Heart left ventricle (tissue), 16 donors: Measurements from ENCODE around the gene B4GALT5. TPM values are rescaled to one million over a fixed set of nuclear protein-coding genes. Genes with fewer than 3 reads are reported as not detected.
A peak's percentile ranks its signal among the peaks of the same experiment; 100 is the strongest.

ENCODE experiments used
- ATAC-seq, 4 donors: fragments of 200-7000 bp; cut with Tn5 transposase; one replicate each; pipeline ENCODE4 v1.9.1; 2020 to 2022; ENCODE audit warnings: moderate library complexity in 4 of 4, mild to moderate bottlenecking in 3 of 4, moderate number of reproducible peaks in 1 of 4
- DNase-seq, 5 donors: peaks; one replicate each; pipeline ENCODE4 v3.0.0-alpha.2; 2020
- H3K27ac ChIP-seq, 12 donors: fragments of 200-600 bp; sonication (generic) in 4 of 12; one replicate each; pipeline versions ENCODE4 v1.5.0 to v1.8.0; 2016 to 2022; ENCODE audit warnings: mild to moderate bottlenecking in 2 of 12
- H3K27me3 ChIP-seq, 9 donors: fragments of 200-600 bp; sonication (generic) in 2 of 9; one replicate each; pipeline versions ENCODE4 v1.5.1 to v1.8.0; 2016 to 2022; ENCODE audit warnings: mild to moderate bottlenecking in 3 of 9
- H3K36me3 ChIP-seq, 9 donors: fragments of 200-600 bp; sonication (generic) in 2 of 9; one replicate each; pipeline versions ENCODE4 v1.5.0 to v1.8.0; 2018 to 2022; ENCODE audit warnings: mild to moderate bottlenecking in 2 of 9
- H3K4me1 ChIP-seq, 12 donors: fragments of 200-600 bp; sonication (generic) in 4 of 12; one replicate each; pipeline versions ENCODE4 v1.5.0 to v1.8.0; 2016 to 2022; ENCODE audit warnings: mild to moderate bottlenecking in 3 of 12
- H3K4me3 ChIP-seq, 12 donors: fragments of 200-600 bp; sonication (generic) in 4 of 12; one replicate each; pipeline versions ENCODE4 v1.5.0 to v1.8.0; 2017 to 2022; ENCODE audit warnings: mild to moderate bottlenecking in 9 of 12, moderate library complexity in 4 of 12
- H3K9me3 ChIP-seq, 12 donors: fragments of 200-600 bp; sonication (generic) in 4 of 12; one replicate each; pipeline versions ENCODE4 v1.5.0 to v1.8.0; 2016 to 2022; ENCODE audit warnings: mild to moderate bottlenecking in 1 of 12
- CTCF ChIP-seq, 12 donors: fragments of 200-600 bp; sonication (generic) in 4 of 12; IDR thresholded peaks; one replicate each; pipeline versions ENCODE4 v1.5.0 to v1.8.0; 2018 to 2022; ENCODE audit warnings: antibody characterized with exemption in 12 of 12, mild to moderate bottlenecking in 5 of 12
- POLR2A ChIP-seq, 2 donors: fragments of 450-650 bp; IDR thresholded peaks; one replicate each; pipeline ENCODE4 v1.6.1; 2017; ENCODE audit warnings: antibody characterized with exemption in 2 of 2, mild to moderate bottlenecking in 2 of 2, moderate library complexity in 2 of 2
- WGBS, 4 donors: extraction: QIAGEN DNeasy Blood & Tissue Kit in 2 of 4; methylation state at CpG; one replicate each; pipeline versions ENCODE4 v1.1.5 to v1.1.7; 2013 to 2018; 5-methylcytosine and 5-hydroxymethylcytosine counted together
- intact Hi-C, 10 donors: fragments of 100-400 bp; cut with DNase I; formaldehyde crosslinking; loops; one replicate each; pipeline versions ENCODE4 v1.11.1 to v1.14.2; 2022
- polyA plus RNA-seq, 2 donors: library from polyadenylated mRNA; stranded (reverse); fragments of 200-250 nt; gene quantifications; one replicate each; pipeline ENCODE4 v1.2.3, GENCODE V29; 2013
- total RNA-seq, 9 donors: library from RNA; depleted of rRNA in 2 of 9; stranded (reverse); fragments of >200 nt in 2 of 9; fragmentation: NEBNext Ultra II Directional in 3 of 9; extraction: Animal tissue kit (Norgen Biotek cat#: 25700) in 3 of 9; gene quantifications; one replicate each; pipeline versions ENCODE4 v1.1.0 to v1.2.4, GENCODE V29; 2016 to 2023
- donor health status: ischemic (EF 13 %, LVEDD 7.1; RV severe dilation, severe dysfunction).
- donor health status: healthy with polysubstance abuse.
- donor health status: DM: no; HTN: yes; CAD: no.
- donor health status: DM: no; HTN: no; CAD: no.
- donor health status: ischemic (EF 25% LVEDD 6.9; RV normal size, moderate dysfunction).
- donor health status: ischemic (EF 25% LVEDD 5.7; RV mildly dilated, moderate dysfunction).
- donor health status: healthy.
- donor health status: DM: yes; HTN: yes; CAD: no.
- donor health status: ischemic (EF 35%, LVEDD 5.7; RV mildly dilated, moderate dysfunction).
- donor health status: nonischemic (EF 11% LVEDD 7.7; RV severe dilation, severe dysfunction).
- donor health status: DM: yes; HTN: yes; CAD: no.
- donor health status: PGD.
- donor health status: ischemic (EF 29% LVEDD 5.4; RV normal size, mild dysfunction).
- donor health status: nonischemic (EF 23%, LVEDD 6.1; RV moderate dilation, normal function).

The B4GALT5 gene
- total and polyA plus RNA-seq, 11 donors, result 7.0 to 60.4 (median 29.3) TPM

DNA sequence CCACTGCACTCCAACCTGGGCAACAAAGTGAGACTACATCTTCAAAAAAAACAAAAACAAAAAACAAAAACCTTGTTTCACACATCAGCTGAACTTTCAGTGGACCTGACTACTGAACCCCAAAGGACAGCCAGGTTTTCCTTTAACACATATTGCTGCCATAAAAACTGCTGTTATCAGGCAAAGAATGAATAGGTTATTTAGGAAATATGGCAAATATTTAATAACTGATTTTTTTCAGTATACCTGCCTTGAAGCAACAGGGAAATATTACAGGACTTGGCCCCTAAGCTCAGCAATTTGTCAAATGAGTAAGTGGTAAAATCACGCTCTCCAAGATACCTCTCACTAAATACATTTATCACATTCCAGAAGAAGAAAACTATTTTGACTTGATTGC, 34.0 kb downstream of the B4GALT5 start:
- 85 to 93% (median 89%) methylated on average over 1 of the region's 1 CpG for WGBS, 4 donors

GRCh38 chr20:49677777-49678758, 35.6 kb downstream of the B4GALT5 start:
- DNase-seq, result no peak
- WGBS, 4 donors, result 70 to 77% (median 73%) methylated on average over 11 of the region's 11 CpGs
- intact Hi-C loops, result no loop called here
- Histone ChIP-seq H3K9me3 (no peaks in the 10 kb centered on the region), H3K27ac (peak overlapping the region; percentile 31 to 93 (median 62)), H3K4me3 (no peak overlapping the region), H3K36me3 (no peaks in the 10 kb centered on the region), H3K4me1 (peaks cover 11 to 86% (median 51%) of the 10 kb centered on the region in 12 donors), H3K27me3 (no peaks in the 10 kb centered on the region)
- ATAC-seq, result peak in 3 of 4 donors; percentile 54 to 71 (median 61)
- TF ChIP-seq CTCF (IDR thresholded peaks at IDR 0.05) (no peak), POLR2A (IDR thresholded peaks at IDR 0.05) (no peak)

More for the DNA sequence above, 34.0 kb downstream of the B4GALT5 start:
- ATAC-seq, result no peak
- intact Hi-C loops, result no loop called here
- Histone ChIP-seq H3K27ac (peak overlapping the region in 3 of 12 donors; percentile 66 to 93 (median 76)), H3K36me3 (no peaks in the 10 kb centered on the region), H3K4me1 (peaks cover 11 to 90% (median 50%) of the 10 kb centered on the region in 12 donors), H3K9me3 (no peaks in the 10 kb centered on the region), H3K27me3 (no peaks in the 10 kb centered on the region), H3K4me3 (no peak overlapping the region)
- no peak for TF ChIP-seq POLR2A (IDR thresholded peaks at IDR 0.05)
- TF ChIP-seq CTCF (IDR thresholded peaks at IDR 0.05), result no peak
- no peak for DNase-seq

DNA sequence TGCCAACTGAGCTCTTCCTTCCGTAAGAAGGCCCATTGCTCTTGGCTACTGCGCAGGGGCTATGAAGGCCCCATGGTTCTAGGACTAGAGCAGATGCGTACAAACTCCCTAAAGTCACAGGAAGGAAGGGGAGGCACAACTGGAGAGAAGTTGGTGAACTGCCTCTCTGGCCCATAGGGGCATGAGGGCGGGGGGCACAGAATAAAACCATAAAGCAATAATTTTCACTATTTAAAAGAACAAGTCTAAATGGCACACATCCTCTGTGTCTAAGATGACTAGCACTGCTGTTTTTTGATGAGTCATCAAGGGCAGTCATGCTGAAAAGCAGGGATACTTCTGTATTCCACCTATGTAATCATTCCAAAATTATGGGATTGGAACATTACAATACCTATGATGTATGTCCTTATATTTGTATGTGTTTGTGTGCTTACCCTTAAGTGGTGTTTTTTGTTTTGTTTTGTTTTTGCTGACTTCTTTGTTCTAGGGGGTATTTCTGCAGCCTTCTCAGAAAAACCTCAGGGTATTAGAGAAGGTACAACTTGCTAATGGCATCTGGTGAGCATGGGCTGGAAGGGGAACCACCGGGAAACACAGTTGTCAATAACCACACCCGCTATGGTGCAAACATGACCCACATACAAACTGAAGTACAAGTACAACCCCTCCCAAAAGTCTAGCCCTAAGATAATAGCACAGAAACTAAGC, 36.9 kb downstream of the B4GALT5 start:
- H3K4me1 ChIP-seq, result peaks cover 11 to 88% (median 61%) of the 10 kb centered on the region in 12 donors
- intact Hi-C loops, result no loop called here
- no peaks in the 10 kb centered on the region for H3K27me3 ChIP-seq
- peak overlapping the region in 9 of 12 donors; percentile 22 to 93 (median 54) for H3K27ac ChIP-seq
- H3K36me3 ChIP-seq, result no peaks in the 10 kb centered on the region
- TF ChIP-seq POLR2A (IDR thresholded peaks at IDR 0.05) (no peak), CTCF (IDR thresholded peaks at IDR 0.05) (no peak)
- WGBS, 4 donors, result 62 to 69% (median 65%) methylated on average over 6 of the region's 6 CpGs
- H3K4me3 ChIP-seq, result no peak overlapping the region
- ATAC-seq (peak; percentile 15 to 55 (median 37)), DNase-seq (no peak)
- H3K9me3 ChIP-seq, result no peaks in the 10 kb centered on the region
